H1 (cell line): ENCODE measurements around the gene KCNH1. TPM values are rescaled to one million over a fixed set of nuclear protein-coding genes. Genes with fewer than 3 reads are reported as not detected.

Experiments used
- CTCF ChIA-PET: fragments of 300-600 bp; sonication (Branson Sonifier 250); formaldehyde crosslinking; loops from one replicate; lab custom pipeline; 2021; ENCODE audit not compliant: partially characterized antibody; lab: Charles Lee
- POLR2A ChIA-PET: fragments of 300-600 bp; sonication (Branson Sonifier 250); formaldehyde crosslinking; loops from one replicate; lab custom pipeline; 2021; ENCODE audit warnings: inconsistent platforms; ENCODE audit not compliant: partially characterized antibody; lab: Charles Lee
- DNase-seq, 2 experiments: peaks; one replicate each; pipeline versions ENCODE4 v3.0.0 to v3.0.0-alpha.2; 2010 to 2022; ENCODE audit warnings: low spot score in 2 of 2, low read depth in 1 of 2, mixed read lengths in 1 of 2
- FAIRE-seq: peaks from 2 replicates; lab custom pipeline; 2011; peaks lifted over from hg19 to GRCh38; lab: Jason Lieb, UNC
- H2AFZ ChIP-seq: 2 replicates; pipeline ENCODE4 v1.8.1; 2012; ENCODE audit warnings: low read length, inconsistent platforms
- H2AK5ac ChIP-seq: 2 replicates; pipeline ENCODE4 v1.6.1; 2013; ENCODE audit warnings: low read depth, low read length
- H2BK120ac ChIP-seq: replicated peaks from 2 replicates; pipeline ENCODE3; 2013; ENCODE audit warnings: low read depth, low read length, inconsistent platforms
- H2BK12ac ChIP-seq: 2 replicates; pipeline ENCODE4 v1.6.1; 2013; ENCODE audit warnings: low read depth, low read length
- H2BK15ac ChIP-seq: 2 replicates; pipeline ENCODE4 v1.6.1; 2013; ENCODE audit warnings: low read length
- H2BK20ac ChIP-seq: 2 replicates; pipeline ENCODE4 v1.6.1; 2013; ENCODE audit warnings: low read length
- H2BK5ac ChIP-seq: 2 replicates; pipeline ENCODE4 v1.6.1; 2013; ENCODE audit warnings: low read depth, low read length
- H3K14ac ChIP-seq: 2 replicates; pipeline ENCODE4 v1.6.1; 2013; ENCODE audit warnings: inconsistent platforms; ENCODE audit not compliant: insufficient read length
- H3K18ac ChIP-seq: 2 replicates; pipeline ENCODE4 v1.6.1; 2013; ENCODE audit warnings: low read length; ENCODE audit errors: extremely low read depth
- H3K23ac ChIP-seq: 2 replicates; pipeline ENCODE4 v1.6.1; 2013; ENCODE audit warnings: inconsistent platforms; ENCODE audit not compliant: insufficient read length
- H3K23me2 ChIP-seq: 2 replicates; pipeline ENCODE4 v1.6.1; 2013; ENCODE audit warnings: low read depth, low read length
- H3K27ac ChIP-seq: 2 replicates; pipeline ENCODE4 v1.6.1; 2011; ENCODE audit warnings: low read depth, low read length, inconsistent platforms
- H3K27me3 ChIP-seq, 4 experiments: replicated peaks in 1 of 4; 1 replicate in 1 of 4; 2 replicates in 3 of 4; pipeline versions ENCODE4 v1.6.1 to v1.8.1; 2011 to 2013; ENCODE audit warnings: low read length in 3 of 4, mild to moderate bottlenecking in 3 of 4, inconsistent platforms in 2 of 4, mixed read lengths in 2 of 4, moderate library complexity in 1 of 4; ENCODE audit not compliant: control insufficient read depth in 3 of 4, insufficient read depth in 3 of 4; ENCODE audit errors: extremely low read depth in 1 of 4
- H3K36me3 ChIP-seq, 4 experiments: 2 replicates each; pipeline versions ENCODE4 v1.6.1 to v1.8.1; 2011 to 2013; ENCODE audit warnings: mild to moderate bottlenecking in 4 of 4, low read length in 3 of 4, moderate library complexity in 2 of 4, control low read depth in 1 of 4, inconsistent platforms in 1 of 4; ENCODE audit not compliant: insufficient read depth in 4 of 4, control insufficient read depth in 2 of 4
- H3K4ac ChIP-seq: replicated peaks from 2 replicates; pipeline ENCODE3; 2013; ENCODE audit warnings: low read length, low read depth, mixed read lengths, inconsistent platforms; ENCODE audit not compliant: insufficient read length
- H3K4me1 ChIP-seq, 4 experiments: replicated peaks in 1 of 4; 1 replicate in 1 of 4; 2 replicates in 3 of 4; pipeline versions ENCODE4 v1.6.1 to v1.8.1; 2011 to 2013; ENCODE audit warnings: low read length in 3 of 4, inconsistent platforms in 2 of 4, mixed read lengths in 1 of 4; ENCODE audit not compliant: insufficient read depth in 4 of 4, control insufficient read depth in 3 of 4
- H3K4me2 ChIP-seq, 2 experiments: 2 replicates each; pipeline versions ENCODE4 v1.6.1 to v1.8.1; 2011 to 2013; ENCODE audit warnings: low read depth in 2 of 2, low read length in 2 of 2, control low read depth in 1 of 2, inconsistent platforms in 1 of 2, mild to moderate bottlenecking in 1 of 2; ENCODE audit not compliant: insufficient read depth in 1 of 2
- H3K4me3 ChIP-seq, 4 experiments: fragments of 200-600, 300-600 bp in 1 of 4; sonication (generic), shearing (Covaris generic), sonication (Bioruptor Twin) in 1 of 4; 2 replicates each; pipeline versions ENCODE4 v1.5.1 to v1.8.1; 2011 to 2016; ENCODE audit warnings: low read length in 4 of 4, low read depth in 3 of 4, control low read depth in 2 of 4, inconsistent platforms in 2 of 4, mild to moderate bottlenecking in 2 of 4, mixed read lengths in 1 of 4, moderate library complexity in 1 of 4; ENCODE audit not compliant: insufficient read depth in 2 of 4; ENCODE audit errors: extremely low read depth in 1 of 4
- H3K56ac ChIP-seq: replicated peaks from 2 replicates; pipeline ENCODE3; 2013; ENCODE audit warnings: low read depth, mild to moderate bottlenecking, mixed read lengths, low read length, inconsistent platforms; ENCODE audit not compliant: insufficient read length
- H3K79me1 ChIP-seq: 2 replicates; pipeline ENCODE4 v1.6.1; 2013; ENCODE audit warnings: low read depth, low read length, control low read depth
- H3K79me2 ChIP-seq, 2 experiments: 2 replicates each; pipeline versions ENCODE4 v1.6.1 to v1.8.1; 2012 to 2013; ENCODE audit warnings: low read length in 2 of 2, mild to moderate bottlenecking in 2 of 2, inconsistent platforms in 1 of 2; ENCODE audit not compliant: insufficient read depth in 2 of 2, control insufficient read depth in 1 of 2
- H3K9ac ChIP-seq, 4 experiments: replicated peaks in 1 of 4; 1 replicate in 1 of 4; 2 replicates in 3 of 4; pipeline versions ENCODE4 v1.6.1 to v1.8.1; 2011 to 2013; ENCODE audit warnings: low read depth in 3 of 4, low read length in 3 of 4, control low read depth in 2 of 4, mild to moderate bottlenecking in 2 of 4, moderate library complexity in 2 of 4, inconsistent platforms in 1 of 4; ENCODE audit errors: extremely low read depth in 1 of 4
- H3K9me3 ChIP-seq, 2 experiments: 2 replicates each; pipeline versions ENCODE4 v1.6.1 to v1.8.1; 2012 to 2013; ENCODE audit warnings: mild to moderate bottlenecking in 2 of 2, moderate library complexity in 2 of 2, control low read depth in 1 of 2, inconsistent platforms in 1 of 2, low read depth in 1 of 2, low read length in 1 of 2, mixed read lengths in 1 of 2; ENCODE audit not compliant: insufficient read depth in 2 of 2
- H4K20me1 ChIP-seq, 2 experiments: replicated peaks in 1 of 2; 2 replicates each; pipeline versions ENCODE3 to v1.8.1; 2011 to 2013; ENCODE audit warnings: inconsistent platforms in 2 of 2, low read length in 2 of 2, mild to moderate bottlenecking in 1 of 2; ENCODE audit not compliant: insufficient read depth in 2 of 2, control insufficient read depth in 1 of 2
- H4K5ac ChIP-seq: 2 replicates; pipeline ENCODE4 v1.6.1; 2013; ENCODE audit warnings: low read length, low read depth, mixed read lengths, inconsistent platforms; ENCODE audit not compliant: insufficient read length
- H4K8ac ChIP-seq: 2 replicates; pipeline ENCODE4 v1.8.0; 2013; ENCODE audit warnings: mild to moderate bottlenecking, moderate library complexity, low read length, inconsistent platforms; ENCODE audit not compliant: insufficient read depth; ENCODE audit errors: extremely low read depth
- H4K91ac ChIP-seq: replicated peaks from 2 replicates; pipeline ENCODE3; 2013; ENCODE audit warnings: low read length, mixed read lengths, inconsistent platforms; ENCODE audit not compliant: insufficient read length
- ATF2 ChIP-seq: IDR thresholded peaks from 2 replicates; pipeline ENCODE4 v1.6.1; 2012; ENCODE audit warnings: low read length, inconsistent platforms
- BCL11A ChIP-seq, 2 experiments: IDR thresholded peaks; one replicate each; pipeline ENCODE4 v1.6.1; 2011; ENCODE audit warnings: low read depth in 2 of 2, low read length in 2 of 2, mild to moderate bottlenecking in 2 of 2
- CTCF ChIP-seq, 3 experiments: IDR thresholded peaks; 1 replicate in 2 of 3; 2 replicates in 1 of 3; pipeline versions ENCODE4 v1.5.1 to v1.6.1; 2011; ENCODE audit warnings: low read length in 3 of 3, mild to moderate bottlenecking in 3 of 3, inconsistent platforms in 2 of 3, low read depth in 1 of 3, moderate library complexity in 1 of 3; ENCODE audit not compliant: insufficient read depth in 1 of 3; ENCODE audit errors: control extremely low read depth in 1 of 3
- EP300 ChIP-seq, 2 experiments: IDR thresholded peaks; 1 replicate in 1 of 2; 2 replicates in 1 of 2; pipeline ENCODE4 v1.6.1; 2011 to 2012; ENCODE audit warnings: low read depth in 2 of 2, low read length in 2 of 2, mild to moderate bottlenecking in 2 of 2, borderline replicate concordance in 1 of 2, inconsistent platforms in 1 of 2, moderate library complexity in 1 of 2
- GTF2F1 ChIP-seq: IDR thresholded peaks from 2 replicates; pipeline ENCODE4 v1.6.1; 2012; ENCODE audit warnings: low read depth, low read length, improper control_type of control experiment, borderline replicate concordance
- HDAC6 ChIP-seq: IDR thresholded peaks from one replicate; pipeline ENCODE4 v1.7.1; 2012; ENCODE audit warnings: low read depth, mild to moderate bottlenecking, inconsistent platforms, low read length, moderate library complexity
- JUN ChIP-seq: IDR thresholded peaks from 2 replicates; pipeline ENCODE4 v1.6.1; 2011; ENCODE audit warnings: low read depth, mild to moderate bottlenecking, improper control_type of control experiment, low read length
- TAF1 ChIP-seq: IDR thresholded peaks from 2 replicates; pipeline ENCODE4 v1.6.1; 2011; ENCODE audit warnings: mild to moderate bottlenecking, low read depth, low read length
- whole genome bisulfite sequencing, 2 experiments: shearing (Covaris generic) in 1 of 2; methylation state at CpG; one replicate each; pipeline versions ENCODE4 v1.1.6 to v1.1.7; 2013 to 2015; ENCODE audit warnings: low lambda C conversion rate in 2 of 2, mixed read lengths in 2 of 2, inconsistent platforms in 1 of 2, low coverage in 1 of 2, missing lambda C conversion rate in 1 of 2; ENCODE audit not compliant: insufficient replicate concordance in 2 of 2, insufficient coverage in 1 of 2, insufficient read length in 1 of 2; ENCODE audit errors: extremely low coverage in 1 of 2, missing lambda C conversion rate in 1 of 2; 5-methylcytosine and 5-hydroxymethylcytosine counted together
- polyA plus RNA-seq, 7 experiments: library from polyadenylated mRNA; depleted of rRNA in 3 of 7; stranded (reverse) in 5 of 7; unstranded in 2 of 7; fragments of >200 nt in 5 of 7; fragments of 200-250 nt in 2 of 7; gene quantifications; 1 replicate in 5 of 7; 2 replicates in 1 of 7; 4 replicates in 1 of 7; pipeline versions ENCODE4 v1.2.1 to v1.2.3, GENCODE V29; 2011 to 2013; ENCODE audit warnings: missing spikeins in 2 of 7, mixed read lengths in 2 of 7
- total RNA-seq: library from RNA; stranded (reverse); fragmentation: NEBNext Ultra II Directional; extraction: Animal tissue kit (Norgen Biotek cat#: 25700); gene quantifications from 2 replicates; pipeline ENCODE4 v1.2.1, GENCODE V29; 2021

KCNH1 gene
- total and polyA plus RNA-seq, 2 of the 8 experiments (the other 6 are each of a cell fraction or from before 2014, with no cell fraction given) = 0.27 to 0.34 TPM

- Histone ChIP-seq H3K36me3 (no peaks in the 10 kb centered on the region), H3K23me2 (no peaks in the 10 kb centered on the region), H2AK5ac (no peak overlapping the region), H3K79me1 (no peaks in the 10 kb centered on the region; the same call in 1 of the 2 replicates), H3K18ac (no peak overlapping the region), H3K56ac (no peak overlapping the region), H4K91ac (no peak overlapping the region), H2BK20ac (no peak overlapping the region), H3K79me2 (no peaks in the 10 kb centered on the region), H3K9ac (no peak overlapping the region), H3K27me3 (no peaks in the 10 kb centered on the region), H2BK12ac (no peak overlapping the region), H3K9me3 (no peaks in the 10 kb centered on the region), H4K5ac (no peak overlapping the region), H3K4ac (no peak overlapping the region), H2AFZ (no peak overlapping the region), H3K4me1 (no peaks in the 10 kb centered on the region), H2BK5ac (no peak overlapping the region), H3K23ac (no peak overlapping the region), H3K27ac (no peak overlapping the region), H3K14ac (no peak overlapping the region), H2BK15ac (no peak overlapping the region), H4K20me1 (no peaks in the 10 kb centered on the region), H3K4me2 (no peak overlapping the region), H4K8ac (no peak overlapping the region), H3K4me3 (no peak overlapping the region), H2BK120ac (no peak overlapping the region)
- 93% methylated on average over 3 of the region's 3 CpGs; no CpG with 5 or more reads in 1 of the 2 experiments for WGBS, 2 experiments
- DNase-seq (no peak), FAIRE-seq (no peak)
- POLR2A ChIA-PET = no interaction called here
- CTCF ChIA-PET = interaction anchor here (1.5 kb wide), 1 partner anchor 36 kb away, joined by 3 read pairs; no protein-coding TSS in a partner anchor
- TF ChIP-seq ATF2 (no peak), CTCF (IDR thresholded peaks at IDR 0.05; ENCODE audit: control extremely low read depth in 1 of 3, insufficient read depth in 1 of 3, low read depth in 1 of 3, low read length in 3 of 3) (no peak), BCL11A (IDR thresholded peaks at IDR 0.05; ENCODE audit: low read depth in 2 of 2, low read length in 2 of 2) (no peak), JUN (no peak), TAF1 (no peak), EP300 (IDR thresholded peaks at IDR 0.05; ENCODE audit: borderline replicate concordance in 1 of 2, low read depth in 2 of 2, low read length in 2 of 2) (no peak), HDAC6 (no peak), GTF2F1 (no peak)
Observed at GRCh38 chr1:210746024-210746731, 387.8 kb downstream of the KCNH1 start.
